ENCODE data around the gene TNIK. TPM values are rescaled to one million over a fixed set of nuclear protein-coding genes. Genes with fewer than 3 reads are reported as not detected.
"Not testable (repeated sequence)": the region's sequence is repeated elsewhere in the genome, so short reads cannot be mapped to it uniquely, and the experiment has no call there.

The TNIK gene
- total RNA-seq, 1 experiment from 2014 or later, result 14.8 TPM

DNA sequence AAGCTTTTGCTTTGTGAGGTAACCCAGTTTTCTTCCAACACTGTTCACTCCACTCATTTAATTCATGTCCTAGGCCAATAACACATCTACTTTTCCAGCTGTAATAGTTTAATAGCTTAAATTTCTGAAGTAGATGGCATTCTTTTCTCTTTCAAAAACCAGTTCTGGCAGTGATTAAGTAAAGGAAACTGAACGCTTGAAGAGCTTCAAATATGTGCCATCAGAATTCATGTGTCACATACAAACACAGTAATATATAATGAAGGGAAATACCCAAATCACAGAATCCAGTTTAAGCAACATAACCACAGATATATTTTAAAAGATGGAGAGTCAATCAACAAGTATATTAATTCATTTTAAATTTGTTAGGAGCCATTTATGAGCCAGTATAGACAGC lies 91.0 kb downstream of the TNIK start:
- Histone ChIP-seq H3K4me1 (peaks cover under 1% of the 10 kb centered on the region), H3K27me3 (no peaks in the 10 kb centered on the region), H3K27ac (no peak overlapping the region), H3K9me3 (replicated peaks) (no peaks in the 10 kb centered on the region), H3K36me3 (no peaks in the 10 kb centered on the region), H3K4me3 (no peak overlapping the region)
- no peak for DNase-seq

GRCh38 chr3:171366738-171367137 lies 93.5 kb downstream of the TNIK start:
- DNase-seq; H3K9me3 ChIP-seq (replicated peaks); H3K4me3 ChIP-seq; H3K27me3 ChIP-seq; H3K36me3 ChIP-seq; H3K27ac ChIP-seq; H3K4me1 ChIP-seq: not testable (repeated sequence)

- Histone ChIP-seq H3K27me3 (no peaks in the 10 kb centered on the region), H3K4me1 (no peaks in the 10 kb centered on the region), H3K36me3 (no peaks in the 10 kb centered on the region), H3K4me3 (no peak overlapping the region), H3K27ac (no peak overlapping the region), H3K9me3 (replicated peaks) (no peaks in the 10 kb centered on the region)
- no peak for DNase-seq
Observed at GRCh38 chr3:171366043-171366442, 94.2 kb downstream of the TNIK start.

DNA sequence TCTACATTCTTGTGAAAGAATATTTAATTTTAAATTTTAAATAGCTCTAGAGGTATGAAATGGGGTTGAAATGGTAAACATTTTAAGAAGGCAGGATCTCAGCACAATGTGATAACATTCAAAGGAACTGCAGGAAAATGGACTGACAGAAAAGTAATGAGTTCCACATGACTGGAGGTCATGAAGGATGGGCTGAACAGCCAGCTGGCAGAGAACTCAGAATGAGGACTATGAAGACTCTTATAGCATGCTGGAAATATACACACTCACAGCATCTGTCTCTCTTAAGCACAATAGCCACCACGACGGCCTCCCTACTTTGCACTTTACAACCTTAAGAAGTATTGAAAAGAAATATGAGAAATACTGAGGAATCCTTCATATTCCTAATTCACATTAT lies 94.7 kb downstream of the TNIK start:
- Histone ChIP-seq H3K4me3 (no peak overlapping the region), H3K9me3 (replicated peaks) (no peaks in the 10 kb centered on the region), H3K27me3 (no peaks in the 10 kb centered on the region), H3K27ac (no peak overlapping the region), H3K36me3 (no peaks in the 10 kb centered on the region), H3K4me1 (no peaks in the 10 kb centered on the region)
- DNase-seq, result no peak

GRCh38 chr3:171364500-171364899 lies 95.7 kb downstream of the TNIK start:
- DNase-seq, result no peak
- Histone ChIP-seq H3K4me3 (no peak overlapping the region), H3K36me3 (no peaks in the 10 kb centered on the region), H3K27ac (no peak overlapping the region), H3K4me1 (no peaks in the 10 kb centered on the region), H3K27me3 (no peaks in the 10 kb centered on the region), H3K9me3 (replicated peaks) (no peaks in the 10 kb centered on the region)

GRCh38 chr3:171363202-171363601 lies 97.0 kb downstream of the TNIK start:
- no peaks in the 10 kb centered on the region for H3K4me1 ChIP-seq
- no peak overlapping the region for H3K4me3 ChIP-seq
- H3K36me3 ChIP-seq, result no peaks in the 10 kb centered on the region
- H3K27me3 ChIP-seq, result no peaks in the 10 kb centered on the region
- H3K9me3 ChIP-seq (replicated peaks), result no peaks in the 10 kb centered on the region
- DNase-seq, result no peak
- H3K27ac ChIP-seq, result no peak overlapping the region

DNA sequence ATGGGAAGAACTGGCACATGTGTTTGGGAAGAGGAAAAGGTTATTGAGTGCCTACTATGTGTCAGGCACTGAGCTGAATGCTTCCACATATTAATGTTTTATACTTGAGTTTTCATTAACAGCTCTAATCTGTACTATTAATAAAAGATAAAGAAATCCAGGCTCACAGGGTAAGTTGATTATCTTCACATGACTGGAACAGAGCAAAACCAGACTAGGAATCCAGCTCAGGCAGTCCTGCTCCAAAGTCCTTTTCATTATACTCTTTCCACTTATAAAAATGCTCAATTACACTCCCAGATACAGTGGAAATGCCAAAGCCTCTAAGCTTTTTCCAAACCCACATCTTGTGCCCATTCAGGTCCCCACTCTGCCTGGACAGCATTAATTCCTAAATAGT lies 97.6 kb downstream of the TNIK start:
- Histone ChIP-seq H3K36me3 (no peaks in the 10 kb centered on the region), H3K27me3 (no peaks in the 10 kb centered on the region), H3K27ac (no peak overlapping the region), H3K4me3 (no peak overlapping the region), H3K4me1 (no peaks in the 10 kb centered on the region), H3K9me3 (replicated peaks) (no peaks in the 10 kb centered on the region)
- DNase-seq, result no peak

DNA sequence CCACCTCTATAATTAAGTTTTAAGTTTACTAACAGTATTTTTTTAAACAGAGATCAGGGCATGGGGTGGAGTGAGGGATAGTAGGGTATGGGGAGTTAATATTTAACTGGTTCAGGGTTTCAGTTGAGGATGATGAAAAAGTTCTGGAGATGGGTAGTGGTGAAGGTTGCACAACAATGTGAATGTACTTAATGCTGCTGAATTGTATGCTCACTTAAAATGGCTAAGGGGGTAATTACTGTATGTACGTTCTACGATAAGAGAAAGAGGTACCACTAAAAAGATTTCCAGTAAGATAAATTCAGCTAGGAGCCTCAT lies 101.4 kb downstream of the TNIK start:
- DNase-seq, result no peak

GRCh38 chr3:171358181-171358880 lies 101.9 kb downstream of the TNIK start:
- no peak for DNase-seq
- H3K27me3 ChIP-seq, result no peaks in the 10 kb centered on the region
- no peak overlapping the region for H3K4me3 ChIP-seq
- H3K36me3 ChIP-seq, result no peaks in the 10 kb centered on the region
- H3K9me3 ChIP-seq (replicated peaks), result no peaks in the 10 kb centered on the region
- no peak overlapping the region for H3K27ac ChIP-seq
- H3K4me1 ChIP-seq, result no peaks in the 10 kb centered on the region

More for the DNA sequence above, 101.4 kb downstream of the TNIK start:
- Histone ChIP-seq H3K4me3 (no peak overlapping the region), H3K27me3 (no peaks in the 10 kb centered on the region), H3K4me1 (no peaks in the 10 kb centered on the region), H3K27ac (no peak overlapping the region), H3K36me3 (no peaks in the 10 kb centered on the region), H3K9me3 (replicated peaks) (no peaks in the 10 kb centered on the region)

DNA sequence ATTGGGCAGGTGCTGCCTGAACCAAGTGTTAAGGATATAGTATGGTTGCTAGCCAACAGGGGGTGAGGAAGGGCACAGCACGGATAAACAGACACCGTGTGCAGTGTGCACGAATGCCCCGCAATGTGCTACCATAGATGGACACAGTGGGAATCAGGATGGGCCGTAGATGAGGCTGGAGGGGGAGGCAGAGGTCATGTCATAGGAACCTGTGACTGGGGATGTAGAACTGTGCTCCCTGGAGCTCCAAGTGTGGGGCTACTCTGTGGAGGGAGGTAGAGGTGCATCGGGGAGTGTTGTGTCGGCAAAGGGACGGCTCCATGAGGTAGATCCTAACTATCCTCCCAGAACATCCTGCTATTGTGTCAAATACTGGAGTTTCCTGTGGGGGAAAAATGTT lies 102.5 kb downstream of the TNIK start:
- DNase-seq, result no peak
- H3K27me3 ChIP-seq, result no peaks in the 10 kb centered on the region
- no peak overlapping the region for H3K4me3 ChIP-seq
- no peaks in the 10 kb centered on the region for H3K36me3 ChIP-seq
- no peaks in the 10 kb centered on the region for H3K4me1 ChIP-seq
- H3K9me3 ChIP-seq (replicated peaks), result no peaks in the 10 kb centered on the region
- no peak overlapping the region for H3K27ac ChIP-seq

GRCh38 chr3:171356251-171356650 lies 104.0 kb downstream of the TNIK start:
- H3K27me3 ChIP-seq, result no peaks in the 10 kb centered on the region
- no peak for DNase-seq

GRCh38 chr3:171354706-171355582 lies 105.3 kb downstream of the TNIK start:
- Histone ChIP-seq H3K4me3 (no peak overlapping the region), H3K9me3 (replicated peaks) (no peaks in the 10 kb centered on the region), H3K36me3 (no peaks in the 10 kb centered on the region), H3K27ac (no peak overlapping the region), H3K27me3 (no peaks in the 10 kb centered on the region), H3K4me1 (peaks cover 8% of the 10 kb centered on the region)
- DNase-seq, result no peak

More at GRCh38 chr3:171356251-171356650, 104.0 kb downstream of the TNIK start:
- Histone ChIP-seq H3K4me1 (peaks cover 8% of the 10 kb centered on the region), H3K36me3 (no peaks in the 10 kb centered on the region), H3K27ac (no peak overlapping the region), H3K4me3 (no peak overlapping the region), H3K9me3 (replicated peaks) (no peaks in the 10 kb centered on the region)

- Histone ChIP-seq H3K4me3 (no peak overlapping the region), H3K27ac (no peak overlapping the region), H3K36me3 (no peaks in the 10 kb centered on the region), H3K4me1 (peaks cover 14% of the 10 kb centered on the region), H3K9me3 (replicated peaks) (no peaks in the 10 kb centered on the region), H3K27me3 (no peaks in the 10 kb centered on the region)
- DNase-seq, result no peak
Observed at GRCh38 chr3:171354049-171354705, 106.0 kb downstream of the TNIK start.

DNA sequence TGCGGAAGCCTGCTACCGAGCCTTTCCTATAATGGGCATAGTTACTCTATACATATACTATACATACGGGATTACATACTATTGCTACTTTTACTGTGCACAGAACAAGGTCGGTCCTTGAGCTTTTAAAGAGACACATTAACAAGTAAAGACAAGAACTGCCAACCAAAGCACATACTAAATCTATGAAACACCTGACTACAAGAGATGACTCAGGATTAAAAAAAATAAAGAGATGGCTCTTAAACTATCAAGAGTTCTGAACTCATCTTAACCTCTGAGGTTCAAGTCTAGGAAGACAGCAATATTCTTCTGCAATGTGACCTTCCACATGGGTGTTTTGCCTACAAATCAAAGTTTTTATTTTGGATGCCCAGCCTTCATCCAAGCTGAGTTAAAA lies 106.8 kb downstream of the TNIK start:
- Histone ChIP-seq H3K9me3 (replicated peaks) (no peaks in the 10 kb centered on the region), H3K4me3 (no peak overlapping the region), H3K27ac (no peak overlapping the region), H3K27me3 (no peaks in the 10 kb centered on the region), H3K4me1 (peaks cover 21% of the 10 kb centered on the region), H3K36me3 (no peaks in the 10 kb centered on the region)
- no peak for DNase-seq

DNA sequence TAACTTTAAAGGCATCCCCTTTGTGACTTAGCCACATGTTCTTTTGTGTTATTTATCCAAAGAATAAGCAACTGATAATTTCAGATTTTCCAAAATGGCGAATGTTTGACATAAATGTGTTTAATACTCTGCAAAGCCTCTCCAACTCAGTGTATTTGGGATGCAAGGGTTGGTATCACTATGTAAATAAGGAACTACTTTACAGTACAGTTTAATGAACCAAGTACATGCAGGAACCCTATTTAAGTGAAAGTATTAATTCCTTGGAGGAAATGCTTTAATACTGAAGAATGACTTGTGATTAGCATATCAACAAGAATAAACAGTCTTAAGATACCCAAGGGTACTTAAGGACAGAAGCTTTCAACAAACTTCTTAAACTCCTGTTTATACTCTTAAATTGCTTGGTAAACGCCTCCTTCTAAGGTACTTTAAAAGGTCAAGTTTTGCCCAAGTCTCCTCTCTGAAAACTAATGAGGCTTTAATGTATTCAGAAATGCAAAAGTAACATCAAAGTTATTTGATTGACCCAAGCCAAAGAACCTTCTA lies 107.7 kb downstream of the TNIK start:
- H3K27me3 ChIP-seq, result no peaks in the 10 kb centered on the region
- H3K4me3 ChIP-seq, result no peak overlapping the region
- H3K27ac ChIP-seq, result no peak overlapping the region
- H3K36me3 ChIP-seq, result no peaks in the 10 kb centered on the region
- H3K9me3 ChIP-seq (replicated peaks), result no peaks in the 10 kb centered on the region
- peaks cover 31% of the 10 kb centered on the region for H3K4me1 ChIP-seq
- DNase-seq, result no peak
